B cell (primary cell): Measurements from ENCODE around the gene STXBP5L. TPM values are rescaled to one million over a fixed set of nuclear protein-coding genes. Genes with fewer than 3 reads are reported as not detected.
"Not testable (repeated sequence)": the region's sequence is repeated elsewhere in the genome, so short reads cannot be mapped to it uniquely, and the experiment has no call there.

ENCODE experiments used
- ATAC-seq: fragments of 200-7000 bp; cut with Tn5 transposase; one replicate; pipeline ENCODE4 v1.10.0; 2021; ENCODE audit warnings: low read depth, mild to moderate bottlenecking, moderate number of reproducible peaks, moderate library complexity
- CTCF ChIA-PET: fragments of 350-600 bp; sonication (Branson Sonifier 250); formaldehyde crosslinking; loops from one replicate; lab custom pipeline; 2021; ENCODE audit warnings: antibody characterized with exemption, inconsistent platforms; lab: Charles Lee
- POLR2A ChIA-PET: fragments of 350-600 bp; sonication (Branson Sonifier 250); formaldehyde crosslinking; loops from one replicate; lab custom pipeline; 2021; ENCODE audit warnings: antibody characterized with exemption; lab: Charles Lee
- DNase-seq: peaks from one replicate; pipeline ENCODE4 v3.0.0; 2013
- H2AFZ ChIP-seq: 2 replicates; pipeline ENCODE4 v1.6.1; 2012; ENCODE audit warnings: mild to moderate bottlenecking, low read depth, low read length; ENCODE audit not compliant: insufficient read depth, poor library complexity, severe bottlenecking
- H3K27ac ChIP-seq, 2 donors: 1 replicate in 1 of 2; 2 replicates in 1 of 2; pipeline ENCODE4 v1.5.1; 2012 to 2013; ENCODE audit warnings: low read length in 2 of 2, mild to moderate bottlenecking in 2 of 2, moderate library complexity in 1 of 2
- H3K27me3 ChIP-seq, 4 experiments: fragments of 200-600 bp in 1 of 4; sonication (generic) in 1 of 4; replicated peaks in 1 of 4; 1 replicate in 2 of 4; 2 replicates in 2 of 4; pipeline versions ENCODE4 v1.6.1 to v1.7.0; 2013 to 2016; ENCODE audit warnings: low read length in 3 of 4, mild to moderate bottlenecking in 2 of 4, mixed read lengths in 1 of 4, moderate library complexity in 1 of 4; ENCODE audit not compliant: insufficient read depth in 4 of 4, control insufficient read depth in 3 of 4; ENCODE audit errors: control extremely low read depth in 1 of 4
- H3K36me3 ChIP-seq, 2 experiments: replicated peaks in 1 of 2; 1 replicate in 1 of 2; 2 replicates in 1 of 2; pipeline versions ENCODE4 v1.6.1 to v1.7.1; 2013; ENCODE audit warnings: low read length in 1 of 2; ENCODE audit not compliant: insufficient read depth in 2 of 2, control insufficient read depth in 1 of 2; ENCODE audit errors: control extremely low read depth in 1 of 2, extremely low read depth in 1 of 2
- H3K4me1 ChIP-seq, 2 donors: fragments of 200-600 bp in 1 of 2; sonication (generic) in 1 of 2; 1 replicate in 1 of 2; 2 replicates in 1 of 2; pipeline versions ENCODE4 v1.5.1 to v1.6.1; 2013 to 2017; ENCODE audit warnings: low read length in 2 of 2; ENCODE audit not compliant: control insufficient read depth in 2 of 2, insufficient read depth in 2 of 2
- H3K4me2 ChIP-seq: replicated peaks from 2 replicates; pipeline ENCODE3; 2012; ENCODE audit warnings: mild to moderate bottlenecking, low read depth, low read length; ENCODE audit not compliant: poor library complexity, severe bottlenecking
- H3K4me3 ChIP-seq, 5 experiments: fragments of 200-600 bp in 1 of 5; sonication (generic) in 1 of 5; 1 replicate in 3 of 5; 2 replicates in 2 of 5; pipeline versions ENCODE4 v1.5.1 to v1.7.0; 2011 to 2016; ENCODE audit warnings: low read length in 4 of 5, mild to moderate bottlenecking in 4 of 5, low read depth in 2 of 5, control low read depth in 1 of 5, moderate library complexity in 1 of 5; ENCODE audit not compliant: insufficient read depth in 1 of 5; ENCODE audit errors: control extremely low read depth in 1 of 5, extremely low read depth in 1 of 5
- H3K79me2 ChIP-seq: fragments of 200-600 bp; sonication (generic); one replicate; pipeline ENCODE4 v1.6.0; 2016; ENCODE audit warnings: low read length; ENCODE audit not compliant: control insufficient read depth, insufficient read depth
- H3K9ac ChIP-seq: fragments of 200-600 bp; sonication (generic); 2 replicates; pipeline ENCODE4 v1.6.1; 2017; ENCODE audit warnings: mild to moderate bottlenecking, low read length, moderate library complexity
- H3K9me3 ChIP-seq, 3 donors: one replicate each; pipeline versions ENCODE4 v1.6.1 to v1.7.1; 2013; ENCODE audit warnings: low read length in 2 of 3; ENCODE audit not compliant: control insufficient read depth in 2 of 3, insufficient read depth in 1 of 3; ENCODE audit errors: control extremely low read depth in 1 of 3
- H4K20me1 ChIP-seq: 2 replicates; pipeline ENCODE4 v1.6.0; 2012; ENCODE audit warnings: mild to moderate bottlenecking, low read length; ENCODE audit not compliant: insufficient read depth, control insufficient read depth, poor library complexity, severe bottlenecking
- H3K27ac Mint-ChIP-seq: one replicate; pipeline ENCODE4 v1.8.0; 2021; ENCODE audit warnings: mixed read lengths
- H3K27me3 Mint-ChIP-seq: one replicate; pipeline ENCODE4 v1.8.0; 2021; ENCODE audit warnings: mixed read lengths
- H3K4me1 Mint-ChIP-seq: one replicate; pipeline ENCODE4 v1.8.0; 2021; ENCODE audit warnings: mixed read lengths
- H3K4me3 Mint-ChIP-seq: one replicate; pipeline ENCODE4 v1.8.0; 2021; ENCODE audit warnings: mixed read lengths
- H3K9me3 Mint-ChIP-seq: one replicate; pipeline ENCODE4 v1.8.0; 2022; ENCODE audit warnings: mixed read lengths; ENCODE audit not compliant: insufficient read depth
- EZH2 ChIP-seq: IDR thresholded peaks from 2 replicates; pipeline ENCODE4 v1.6.1; 2012; ENCODE audit warnings: borderline replicate concordance, low read depth, mild to moderate bottlenecking, moderate library complexity, low read length; ENCODE audit not compliant: insufficient read depth, poor library complexity, severe bottlenecking
- WGBS: methylation state at CpG from one replicate; pipeline ENCODE4 v1.1.5; 2013; ENCODE audit warnings: missing lambda C conversion rate; ENCODE audit not compliant: insufficient coverage; 5-methylcytosine and 5-hydroxymethylcytosine counted together
- intact Hi-C: fragments of 100-400 bp; cut with micrococcal nuclease; formaldehyde crosslinking; loops from one replicate; pipeline ENCODE4 v1.10.0; 2022
- polyA plus RNA-seq: library from polyadenylated mRNA; depleted of rRNA; stranded (reverse); fragments of >200 nt; gene quantifications from 2 replicates; pipeline ENCODE4 v1.2.3, GENCODE V29; 2012
- total RNA-seq, 2 donors: library from RNA; stranded (reverse); fragments of 120-200 nt in 1 of 2; gene quantifications; 1 replicate in 1 of 2; 2 replicates in 1 of 2; pipeline versions ENCODE4 v1.2.3 to v1.2.4, GENCODE V29; 2013 to 2022
- TF ChIP-seq, protein P1 (sequence below): fragments of 200-600 bp; IDR thresholded peaks from one replicate; pipeline ENCODE4 v1.8.0; 2022; ENCODE audit warnings: antibody characterized with exemption, mild to moderate bottlenecking

STXBP5L gene
- total and polyA plus RNA-seq, 2 donors (not counting 1 experiment from before 2014, with no cell fraction given), result not detected

DNA sequence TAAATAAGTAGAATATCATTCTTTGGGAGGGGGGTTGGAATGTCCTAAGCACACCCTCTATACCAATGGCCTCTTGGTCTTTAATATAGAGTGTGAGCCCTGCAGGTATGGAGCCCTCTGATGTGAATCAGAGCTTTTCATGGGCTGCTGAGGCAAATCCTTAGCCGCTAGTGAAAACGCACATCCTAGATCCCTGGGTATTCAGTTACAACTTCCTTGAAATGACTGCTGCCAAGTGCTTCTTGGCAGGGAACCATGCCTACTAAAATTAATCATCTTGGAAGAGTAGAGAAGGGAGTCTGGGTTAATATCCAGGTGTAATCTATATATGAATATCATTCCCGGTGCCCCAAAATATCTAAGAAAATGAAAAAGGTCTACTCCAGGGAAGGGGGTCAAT, 528.6 kb downstream of the STXBP5L start:
- Histone ChIP-seq H3K9ac (no peak overlapping the region), H3K27ac (no peak overlapping the region), H3K4me1 (peaks cover 3 to 5% of the 10 kb centered on the region in 2 donors), H3K27me3 (no peaks in the 10 kb centered on the region), H3K9me3 (no peaks in the 10 kb centered on the region), H2AFZ (no peak overlapping the region), H3K4me2 (no peak overlapping the region), H3K79me2 (no peaks in the 10 kb centered on the region), H4K20me1 (no peaks in the 10 kb centered on the region), H3K4me3 (no peak overlapping the region), H3K36me3 (no peaks in the 10 kb centered on the region)
- Mint-ChIP-seq H3K27me3 (no peaks in the 10 kb centered on the region), H3K4me1 (peaks cover 13% of the 10 kb centered on the region), H3K4me3 (no peak overlapping the region), H3K27ac (no peak overlapping the region), H3K9me3 (no peaks in the 10 kb centered on the region)
- 83% methylated on average over 1 of the region's 3 CpGs for WGBS
- CTCF ChIA-PET, result no interaction called here
- POLR2A ChIA-PET, result no interaction called here
- ATAC-seq, result no peak
- no peak for DNase-seq
- intact Hi-C loops, result no loop called here
- TF ChIP-seq EZH2, result no peak
- TF ChIP-seq, protein P1, sequence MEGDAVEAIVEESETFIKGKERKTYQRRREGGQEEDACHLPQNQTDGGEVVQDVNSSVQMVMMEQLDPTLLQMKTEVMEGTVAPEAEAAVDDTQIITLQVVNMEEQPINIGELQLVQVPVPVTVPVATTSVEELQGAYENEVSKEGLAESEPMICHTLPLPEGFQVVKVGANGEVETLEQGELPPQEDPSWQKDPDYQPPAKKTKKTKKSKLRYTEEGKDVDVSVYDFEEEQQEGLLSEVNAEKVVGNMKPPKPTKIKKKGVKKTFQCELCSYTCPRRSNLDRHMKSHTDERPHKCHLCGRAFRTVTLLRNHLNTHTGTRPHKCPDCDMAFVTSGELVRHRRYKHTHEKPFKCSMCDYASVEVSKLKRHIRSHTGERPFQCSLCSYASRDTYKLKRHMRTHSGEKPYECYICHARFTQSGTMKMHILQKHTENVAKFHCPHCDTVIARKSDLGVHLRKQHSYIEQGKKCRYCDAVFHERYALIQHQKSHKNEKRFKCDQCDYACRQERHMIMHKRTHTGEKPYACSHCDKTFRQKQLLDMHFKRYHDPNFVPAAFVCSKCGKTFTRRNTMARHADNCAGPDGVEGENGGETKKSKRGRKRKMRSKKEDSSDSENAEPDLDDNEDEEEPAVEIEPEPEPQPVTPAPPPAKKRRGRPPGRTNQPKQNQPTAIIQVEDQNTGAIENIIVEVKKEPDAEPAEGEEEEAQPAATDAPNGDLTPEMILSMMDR, result no peak

- Histone ChIP-seq H3K4me2 (no peak overlapping the region), H4K20me1 (no peaks in the 10 kb centered on the region), H3K9me3 (no peaks in the 10 kb centered on the region), H3K4me3 (no peak overlapping the region), H3K27ac (no peak overlapping the region), H3K79me2 (no peaks in the 10 kb centered on the region), H3K4me1 (no peaks in the 10 kb centered on the region), H2AFZ (no peak overlapping the region), H3K36me3 (no peaks in the 10 kb centered on the region), H3K9ac (no peak overlapping the region), H3K27me3 (no peaks in the 10 kb centered on the region)
- no peak for DNase-seq
- 88% methylated on average over 1 of the region's 1 CpG for WGBS
- no peak for ATAC-seq
- H3K27me3 Mint-ChIP-seq, result no peaks in the 10 kb centered on the region
- H3K27ac Mint-ChIP-seq, result no peak overlapping the region
- no peak overlapping the region for H3K4me3 Mint-ChIP-seq
- ChIA-PET CTCF (no interaction called here), POLR2A (no interaction called here)
- intact Hi-C loops, result no loop called here
- no peaks in the 10 kb centered on the region for H3K4me1 Mint-ChIP-seq
- H3K9me3 Mint-ChIP-seq, result no peaks in the 10 kb centered on the region
- TF ChIP-seq, protein P1, result no peak
- TF ChIP-seq EZH2, result no peak
Observed at GRCh38 chr3:121443456-121443855, 535.5 kb downstream of the STXBP5L start.

DNA sequence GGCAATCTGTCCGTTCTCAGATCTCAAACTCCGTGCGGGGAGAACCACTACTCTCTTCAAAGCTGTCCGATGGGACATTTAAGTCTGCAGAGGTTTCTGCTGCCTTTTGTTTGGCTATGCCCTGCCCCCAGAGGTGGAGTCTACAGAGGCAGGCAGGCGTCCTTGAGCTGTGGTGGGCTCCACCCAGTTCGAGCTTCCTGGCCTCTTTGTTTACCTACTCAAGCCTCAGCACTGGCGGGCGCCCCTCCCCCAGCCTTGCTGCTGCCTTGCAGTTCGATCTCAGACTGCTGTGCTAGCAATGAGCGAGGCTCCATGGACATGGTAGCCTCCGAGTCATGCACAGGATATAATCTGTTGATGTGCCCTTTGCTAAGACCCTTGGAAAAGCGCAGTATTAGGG, 543.7 kb downstream of the STXBP5L start:
- DNase-seq, H3K27me3 Mint-ChIP-seq, CTCF ChIA-PET, H4K20me1 ChIP-seq, ATAC-seq, H3K4me2 ChIP-seq, H3K79me2 ChIP-seq, H3K4me1 ChIP-seq, H3K27ac Mint-ChIP-seq, H3K27ac ChIP-seq, intact Hi-C loops, H3K36me3 ChIP-seq, H3K9me3 Mint-ChIP-seq, H3K27me3 ChIP-seq, H3K4me1 Mint-ChIP-seq, H2AFZ ChIP-seq, H3K9ac ChIP-seq, H3K4me3 Mint-ChIP-seq, H3K4me3 ChIP-seq, POLR2A ChIA-PET, H3K9me3 ChIP-seq: not testable (repeated sequence)
- WGBS, result 94% methylated on average over 9 of the region's 12 CpGs
